Measurements from ENCODE around the gene CXCL10. TPM values are rescaled to one million over a fixed set of nuclear protein-coding genes. Genes with fewer than 3 reads are reported as not detected.

The CXCL10 gene
- total and polyA plus RNA-seq, 2 donors (not counting 1 experiment from before 2014, with no cell fraction given): 0.07 to 0.33 TPM

DNA sequence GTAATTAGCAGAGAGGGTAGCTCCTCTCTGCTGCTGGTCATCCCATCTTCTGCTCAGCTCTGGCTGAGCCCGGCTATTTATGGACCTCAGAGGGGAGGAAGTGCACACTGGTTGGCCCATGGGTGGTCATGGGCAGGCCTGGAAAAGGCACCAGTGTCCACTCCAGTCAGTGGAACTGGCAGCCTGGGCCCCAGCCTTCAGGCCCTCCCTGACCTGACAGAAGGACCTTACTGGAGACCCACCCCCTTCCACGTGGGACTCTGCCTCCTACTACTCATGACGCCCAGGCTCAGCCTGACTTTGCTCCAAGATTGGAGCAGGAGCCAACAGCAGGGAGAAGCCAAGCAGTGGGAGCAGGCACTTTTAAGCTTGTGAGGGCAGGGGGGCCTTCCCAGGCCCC is 43.2 kb upstream of the CXCL10 start:
- Histone ChIP-seq H3K4me3 (replicated peaks in 1 of 4; ENCODE audit: control extremely low read depth in 1 of 4, insufficient read depth in 1 of 4, low read depth in 3 of 4, low read length in 4 of 4) (no peak overlapping the region), H3K4me1 (ENCODE audit: control insufficient read depth, extremely low read depth, insufficient read depth, low read length) (no peaks in the 10 kb centered on the region), H3K27me3 (ENCODE audit: control insufficient read depth, insufficient read depth, low read length) (no peaks in the 10 kb centered on the region), H4K20me1 (ENCODE audit: control insufficient read depth, extremely low read depth, insufficient read depth, low read length) (no peaks in the 10 kb centered on the region), H3K27ac (ENCODE audit: insufficient read depth, low read length) (no peak overlapping the region), H3K36me3 (ENCODE audit: control insufficient read depth, insufficient read depth, low read length) (no peaks in the 10 kb centered on the region), H3K9me3 (ENCODE audit: control insufficient read depth, insufficient read depth, low read depth, low read length) (no peaks in the 10 kb centered on the region), H3K4me2 (ENCODE audit: extremely low read depth, insufficient read depth, low read length) (no peak overlapping the region), H3K79me2 (ENCODE audit: control insufficient read depth, insufficient read depth, low read length) (no peaks in the 10 kb centered on the region), H2AFZ (ENCODE audit: low read length) (no peak overlapping the region), H3K9ac (ENCODE audit: insufficient read depth, low read length) (no peak overlapping the region)
- no peak for TF ChIP-seq EZH2 (IDR thresholded peaks at IDR 0.05; ENCODE audit: low read length, missing control alignments)
- TF ChIP-seq, protein P1, sequence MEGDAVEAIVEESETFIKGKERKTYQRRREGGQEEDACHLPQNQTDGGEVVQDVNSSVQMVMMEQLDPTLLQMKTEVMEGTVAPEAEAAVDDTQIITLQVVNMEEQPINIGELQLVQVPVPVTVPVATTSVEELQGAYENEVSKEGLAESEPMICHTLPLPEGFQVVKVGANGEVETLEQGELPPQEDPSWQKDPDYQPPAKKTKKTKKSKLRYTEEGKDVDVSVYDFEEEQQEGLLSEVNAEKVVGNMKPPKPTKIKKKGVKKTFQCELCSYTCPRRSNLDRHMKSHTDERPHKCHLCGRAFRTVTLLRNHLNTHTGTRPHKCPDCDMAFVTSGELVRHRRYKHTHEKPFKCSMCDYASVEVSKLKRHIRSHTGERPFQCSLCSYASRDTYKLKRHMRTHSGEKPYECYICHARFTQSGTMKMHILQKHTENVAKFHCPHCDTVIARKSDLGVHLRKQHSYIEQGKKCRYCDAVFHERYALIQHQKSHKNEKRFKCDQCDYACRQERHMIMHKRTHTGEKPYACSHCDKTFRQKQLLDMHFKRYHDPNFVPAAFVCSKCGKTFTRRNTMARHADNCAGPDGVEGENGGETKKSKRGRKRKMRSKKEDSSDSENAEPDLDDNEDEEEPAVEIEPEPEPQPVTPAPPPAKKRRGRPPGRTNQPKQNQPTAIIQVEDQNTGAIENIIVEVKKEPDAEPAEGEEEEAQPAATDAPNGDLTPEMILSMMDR (conservative IDR thresholded peaks at IDR 0.05 in 1 of 2, IDR thresholded peaks at IDR 0.05 in 1 of 2; ENCODE audit: low read depth in 1 of 2, low read length in 2 of 2): no peak
- DNase-seq (ENCODE audit: low read depth in 2 of 2): no peak

DNA sequence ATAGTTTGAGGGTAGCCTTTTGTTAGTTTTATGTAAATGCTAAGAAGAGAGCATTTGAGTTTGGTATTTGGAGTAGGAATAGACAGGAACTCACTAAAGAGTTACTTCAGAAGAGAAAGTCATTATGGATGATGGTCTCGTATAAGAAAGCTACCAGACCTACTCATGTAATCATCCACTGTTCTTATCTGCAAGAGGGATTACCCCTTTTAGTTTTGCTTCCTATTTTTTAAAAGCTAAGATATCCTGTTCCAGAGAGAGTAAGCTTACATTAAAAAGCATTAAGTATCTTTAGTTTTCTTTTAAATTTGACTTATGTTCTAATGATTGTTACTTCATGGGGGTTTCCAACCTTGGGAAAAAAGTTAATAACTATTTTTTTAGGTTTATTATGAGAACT is 38.7 kb upstream of the CXCL10 start:
- H3K4me2 ChIP-seq (ENCODE audit: extremely low read depth, insufficient read depth, low read length): no peak overlapping the region
- no peak overlapping the region for H3K27ac ChIP-seq (ENCODE audit: insufficient read depth, low read length)
- H3K36me3 ChIP-seq (ENCODE audit: control insufficient read depth, insufficient read depth, low read length): no peaks in the 10 kb centered on the region
- no peak for DNase-seq (ENCODE audit: low read depth in 2 of 2)
- no peak overlapping the region for H3K4me3 ChIP-seq (replicated peaks in 1 of 4; ENCODE audit: control extremely low read depth in 1 of 4, insufficient read depth in 1 of 4, low read depth in 3 of 4, low read length in 4 of 4)
- no peak overlapping the region for H3K9ac ChIP-seq (ENCODE audit: insufficient read depth, low read length)
- H3K27me3 ChIP-seq (ENCODE audit: control insufficient read depth, insufficient read depth, low read length): no peaks in the 10 kb centered on the region
- H4K20me1 ChIP-seq (ENCODE audit: control insufficient read depth, extremely low read depth, insufficient read depth, low read length): no peaks in the 10 kb centered on the region
- H2AFZ ChIP-seq (ENCODE audit: low read length): no peak overlapping the region
- no peak for TF ChIP-seq EZH2 (IDR thresholded peaks at IDR 0.05; ENCODE audit: low read length, missing control alignments)
- TF ChIP-seq, protein P1 (conservative IDR thresholded peaks at IDR 0.05 in 1 of 2, IDR thresholded peaks at IDR 0.05 in 1 of 2; ENCODE audit: low read depth in 1 of 2, low read length in 2 of 2): no peak
- no peaks in the 10 kb centered on the region for H3K9me3 ChIP-seq (ENCODE audit: control insufficient read depth, insufficient read depth, low read depth, low read length)
- no peaks in the 10 kb centered on the region for H3K79me2 ChIP-seq (ENCODE audit: control insufficient read depth, insufficient read depth, low read length)
- no peaks in the 10 kb centered on the region for H3K4me1 ChIP-seq (ENCODE audit: control insufficient read depth, extremely low read depth, insufficient read depth, low read length)

DNA sequence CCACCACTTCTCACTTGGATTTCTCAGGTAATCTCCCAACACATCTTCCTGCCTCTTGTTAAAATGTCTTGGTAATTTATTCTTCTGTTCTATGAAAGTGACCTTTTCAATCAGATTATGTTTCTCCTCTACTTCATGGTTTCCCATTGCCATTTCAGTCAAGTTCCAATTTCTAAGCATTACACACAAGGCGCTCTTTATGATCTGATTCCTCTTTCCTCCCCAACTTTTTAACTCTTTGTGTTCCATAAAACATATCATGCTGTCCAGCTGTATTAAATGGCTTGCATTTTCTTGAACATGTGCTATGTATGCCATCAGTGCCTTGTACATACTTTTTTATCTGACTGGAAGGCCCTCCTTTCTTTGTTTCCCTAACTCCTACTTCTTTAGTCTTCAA is 38.1 kb upstream of the CXCL10 start:
- no peaks in the 10 kb centered on the region for H3K79me2 ChIP-seq (ENCODE audit: control insufficient read depth, insufficient read depth, low read length)
- no peaks in the 10 kb centered on the region for H4K20me1 ChIP-seq (ENCODE audit: control insufficient read depth, extremely low read depth, insufficient read depth, low read length)
- TF ChIP-seq EZH2 (IDR thresholded peaks at IDR 0.05; ENCODE audit: low read length, missing control alignments): no peak
- H3K27ac ChIP-seq (ENCODE audit: insufficient read depth, low read length): no peak overlapping the region
- H3K9me3 ChIP-seq (ENCODE audit: control insufficient read depth, insufficient read depth, low read depth, low read length): no peaks in the 10 kb centered on the region
- no peaks in the 10 kb centered on the region for H3K27me3 ChIP-seq (ENCODE audit: control insufficient read depth, insufficient read depth, low read length)
- H3K9ac ChIP-seq (ENCODE audit: insufficient read depth, low read length): no peak overlapping the region
- no peak overlapping the region for H2AFZ ChIP-seq (ENCODE audit: low read length)
- H3K4me3 ChIP-seq (replicated peaks in 1 of 4; ENCODE audit: control extremely low read depth in 1 of 4, insufficient read depth in 1 of 4, low read depth in 3 of 4, low read length in 4 of 4): no peak overlapping the region
- H3K4me1 ChIP-seq (ENCODE audit: control insufficient read depth, extremely low read depth, insufficient read depth, low read length): no peaks in the 10 kb centered on the region
- H3K36me3 ChIP-seq (ENCODE audit: control insufficient read depth, insufficient read depth, low read length): no peaks in the 10 kb centered on the region
- DNase-seq (ENCODE audit: low read depth in 2 of 2): no peak
- no peak overlapping the region for H3K4me2 ChIP-seq (ENCODE audit: extremely low read depth, insufficient read depth, low read length)

All from fibroblast of lung (primary cell).